ENCODE results near the gene MAD1L1. TPM values are rescaled to one million over a fixed set of nuclear protein-coding genes. Genes with fewer than 3 reads are reported as not detected.

MAD1L1 gene
- total RNA-seq, 1 experiment from 2014 or later, result 43.8 TPM

GRCh38 chr7:2085804-2086203 lies 146.9 kb downstream of the MAD1L1 start (continued):
- TF ChIP-seq IRF2 (CRISPR knock-in tag; IDR thresholded peaks at IDR 0.05; ENCODE audit: borderline replicate concordance, low read depth), result no peak

- H3K9me3 Mint-ChIP-seq, result no peaks in the 10 kb centered on the region
- TF ChIP-seq FOXJ3 (CRISPR knock-in tag; IDR thresholded peaks at IDR 0.05; ENCODE audit: borderline replicate concordance) (no peak), ZNF671 (CRISPR knock-in tag; IDR thresholded peaks at IDR 0.05) (no peak), AR (CRISPR knock-in tag; IDR thresholded peaks at IDR 0.05) (no peak), ESRRA (CRISPR knock-in tag; IDR thresholded peaks at IDR 0.05; ENCODE audit: borderline replicate concordance) (no peak), ZBTB21 (CRISPR knock-in tag; IDR thresholded peaks at IDR 0.05; ENCODE audit: borderline replicate concordance) (no peak), JUN (CRISPR knock-in tag; IDR thresholded peaks at IDR 0.05) (no peak), NR1H2 (CRISPR knock-in tag; IDR thresholded peaks at IDR 0.05) (no peak), MLX (CRISPR knock-in tag; IDR thresholded peaks at IDR 0.05) (no peak), ZNF219 (CRISPR knock-in tag; IDR thresholded peaks at IDR 0.05; ENCODE audit: borderline replicate concordance) (no peak), USF1 (CRISPR knock-in tag; IDR thresholded peaks at IDR 0.05) (no peak), IRF2 (CRISPR knock-in tag; IDR thresholded peaks at IDR 0.05; ENCODE audit: borderline replicate concordance, low read depth) (no peak), ZNF138 (CRISPR knock-in tag; conservative IDR thresholded peaks at IDR 0.05) (no peak), NFE2L1 (CRISPR knock-in tag; IDR thresholded peaks at IDR 0.05) (no peak), JAZF1 (CRISPR knock-in tag; IDR thresholded peaks at IDR 0.05) (no peak)
- POLR2A ChIA-PET, result no interaction called here
- CTCF ChIA-PET, result no interaction called here
- DNase-seq (ENCODE audit: low spot score) (no peak), ATAC-seq (no peak)
- no peaks in the 10 kb centered on the region; the same call in 1 of the 2 replicates for H3K4me1 Mint-ChIP-seq
- no peaks in the 10 kb centered on the region for H3K27me3 Mint-ChIP-seq (ENCODE audit: low read depth)
- no peak overlapping the region for H3K4me3 Mint-ChIP-seq
- peak overlapping the region; percentile 32; the same call in 1 of the 2 replicates for H3K27ac Mint-ChIP-seq
- H3K36me3 Mint-ChIP-seq, result peaks cover 4% of the 10 kb centered on the region; the same call in 1 of the 2 replicates
These were observed 147.8 kb downstream of the MAD1L1 start for GRCh38 chr7:2084781-2085505.

- POLR2A ChIA-PET, result no interaction called here
- H3K27me3 Mint-ChIP-seq (ENCODE audit: low read depth), result no peaks in the 10 kb centered on the region
- no peaks in the 10 kb centered on the region for H3K9me3 Mint-ChIP-seq
- CTCF ChIA-PET, result no interaction called here
- peaks cover 5% of the 10 kb centered on the region for H3K4me1 Mint-ChIP-seq
- peak overlapping the region; percentile 72; the same call in 1 of the 2 replicates for H3K27ac Mint-ChIP-seq
- ATAC-seq, result no peak
- H3K4me3 Mint-ChIP-seq, result no peak overlapping the region
- peaks cover 4% of the 10 kb centered on the region; the same call in 1 of the 2 replicates for H3K36me3 Mint-ChIP-seq
- TF ChIP-seq NR1H2 (CRISPR knock-in tag; IDR thresholded peaks at IDR 0.05), result no peak
- no peak for TF ChIP-seq NFE2L1 (CRISPR knock-in tag; IDR thresholded peaks at IDR 0.05)
- no peak for TF ChIP-seq ESRRA (CRISPR knock-in tag; IDR thresholded peaks at IDR 0.05; ENCODE audit: borderline replicate concordance)
- no peak for TF ChIP-seq ZNF317 (CRISPR knock-in tag; IDR thresholded peaks at IDR 0.05; ENCODE audit: borderline replicate concordance, low read depth)
- TF ChIP-seq ZNF232 (CRISPR knock-in tag; IDR thresholded peaks at IDR 0.05), result no peak
- TF ChIP-seq OVOL2 (CRISPR knock-in tag; IDR thresholded peaks at IDR 0.05; ENCODE audit: borderline replicate concordance), result no peak
- TF ChIP-seq SOX15 (CRISPR knock-in tag; IDR thresholded peaks at IDR 0.05), result no peak
- TF ChIP-seq ATF6 (CRISPR knock-in tag; IDR thresholded peaks at IDR 0.05), result no peak
- no peak for TF ChIP-seq TP53 (CRISPR knock-in tag; IDR thresholded peaks at IDR 0.05)
- no peak for DNase-seq (ENCODE audit: low spot score)
These were observed 148.4 kb downstream of the MAD1L1 start for GRCh38 chr7:2084331-2084730.
